PC-9 (cell line): ENCODE measurements around the gene ZCCHC10.

ENCODE experiments used
- CTCF ChIP-seq: fragments of 200-600 bp; sonication (generic); conservative IDR thresholded peaks from 2 replicates; pipeline ENCODE4 v1.6.1; 2017; ENCODE audit warnings: mixed run types, antibody characterized with exemption, mild to moderate bottlenecking, moderate library complexity
- EZH2 ChIP-seq: fragments of 200-600 bp; sonication (generic); IDR thresholded peaks from 2 replicates; pipeline ENCODE4 v1.8.0; 2017; ENCODE audit warnings: antibody characterized with exemption, low read depth

- TF ChIP-seq CTCF (no peak), EZH2 (no peak)
These were observed 27.1 kb upstream of the ZCCHC10 start for GRCh38 chr5:133053448-133053847.
